Mesendoderm (in vitro differentiated cells): Measurements from ENCODE around the gene HOPX.

Source experiments
- DNase-seq: peaks from one replicate; pipeline ENCODE4 v3.0.0; 2013
- H2AK5ac ChIP-seq: 2 replicates; pipeline ENCODE4 v1.6.1; 2013; ENCODE audit warnings: low read length, inconsistent platforms
- H2BK120ac ChIP-seq: 2 replicates; pipeline ENCODE4 v1.6.1; 2013; ENCODE audit warnings: low read depth, mild to moderate bottlenecking, low read length, moderate library complexity, mixed read lengths
- H2BK15ac ChIP-seq: replicated peaks from 2 replicates; pipeline ENCODE4 v1.6.1; 2013; ENCODE audit warnings: low read depth, mild to moderate bottlenecking, moderate library complexity
- H2BK5ac ChIP-seq: 2 replicates; pipeline ENCODE4 v1.6.1; 2013; ENCODE audit warnings: low read length, inconsistent platforms
- H3K18ac ChIP-seq: 2 replicates; pipeline ENCODE4 v1.6.1; 2013; ENCODE audit warnings: mild to moderate bottlenecking, low read length, mixed read lengths
- H3K23ac ChIP-seq: one replicate; pipeline ENCODE4 v1.6.1; 2013; ENCODE audit warnings: low read length
- H3K27ac ChIP-seq: 2 replicates; pipeline ENCODE4 v1.5.1; 2013; ENCODE audit warnings: low read depth, mild to moderate bottlenecking, inconsistent platforms, low read length, moderate library complexity
- H3K27me3 ChIP-seq: 2 replicates; pipeline ENCODE4 v1.6.1; 2013; ENCODE audit warnings: low read length, control low read depth, mild to moderate bottlenecking, inconsistent platforms; ENCODE audit not compliant: insufficient read depth, poor library complexity
- H3K36me3 ChIP-seq: 2 replicates; pipeline ENCODE4 v1.6.1; 2013; ENCODE audit warnings: low read length, inconsistent platforms; ENCODE audit not compliant: control insufficient read depth, insufficient read depth
- H3K4ac ChIP-seq: one replicate; pipeline ENCODE4 v1.6.1; 2013; ENCODE audit warnings: low read depth, mild to moderate bottlenecking, low read length, moderate library complexity
- H3K4me1 ChIP-seq: 2 replicates; pipeline ENCODE4 v1.6.1; 2013; ENCODE audit warnings: low read depth, low read length, inconsistent platforms; ENCODE audit not compliant: control insufficient read depth
- H3K4me2 ChIP-seq: 2 replicates; pipeline ENCODE4 v1.6.1; 2013; ENCODE audit warnings: low read length
- H3K4me3 ChIP-seq: 2 replicates; pipeline ENCODE4 v1.5.1; 2013; ENCODE audit warnings: mild to moderate bottlenecking, low read length
- H3K56ac ChIP-seq: one replicate; pipeline ENCODE4 v1.6.1; 2013; ENCODE audit warnings: low read length
- H3K79me1 ChIP-seq: 2 replicates; pipeline ENCODE4 v1.6.1; 2013; ENCODE audit warnings: low read length, inconsistent platforms
- H3K79me2 ChIP-seq: 2 replicates; pipeline ENCODE4 v1.6.1; 2013; ENCODE audit warnings: mild to moderate bottlenecking, low read length; ENCODE audit not compliant: control insufficient read depth, insufficient read depth
- H3K9ac ChIP-seq: 2 replicates; pipeline ENCODE4 v1.6.1; 2013; ENCODE audit warnings: low read length, inconsistent platforms
- H4K5ac ChIP-seq: one replicate; pipeline ENCODE4 v1.6.1; 2013; ENCODE audit warnings: low read length
- H4K8ac ChIP-seq: one replicate; pipeline ENCODE4 v1.6.1; 2013; ENCODE audit warnings: low read depth, mild to moderate bottlenecking, control low read depth, low read length, moderate library complexity
- WGBS: extraction: QIAGEN DNeasy Blood & Tissue Kit; methylation state at CpG from one replicate; pipeline ENCODE4 v1.1.7; 2013; ENCODE audit warnings: low lambda C conversion rate, missing lambda C conversion rate; ENCODE audit not compliant: insufficient coverage; ENCODE audit errors: extremely low coverage; 5-methylcytosine and 5-hydroxymethylcytosine counted together

The HOPX gene

DNA sequence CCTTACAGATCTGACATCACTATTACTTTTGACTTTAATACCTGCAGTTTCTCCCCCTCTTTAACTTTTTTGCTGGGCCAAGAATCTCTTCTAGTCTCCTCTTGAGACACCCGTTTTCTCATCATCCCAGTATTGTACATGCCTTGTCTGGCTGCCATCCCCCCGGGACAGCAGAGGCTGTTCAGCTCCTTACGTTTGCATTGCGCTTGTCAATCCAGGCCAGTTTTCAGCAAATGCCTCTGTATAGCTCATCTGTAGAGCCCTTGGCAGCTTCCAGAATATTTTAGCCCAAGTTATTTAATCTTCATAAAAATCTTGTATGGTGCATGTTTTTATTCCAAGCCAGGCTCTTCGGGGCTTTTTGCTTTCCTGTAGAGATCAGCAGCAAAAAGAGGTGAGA, 22.3 kb upstream of the HOPX start:
- Histone ChIP-seq H3K27ac (no peak overlapping the region), H3K4me3 (no peak overlapping the region)
- no CpG with 5 or more reads among the region's 5 CpGs for WGBS

DNA sequence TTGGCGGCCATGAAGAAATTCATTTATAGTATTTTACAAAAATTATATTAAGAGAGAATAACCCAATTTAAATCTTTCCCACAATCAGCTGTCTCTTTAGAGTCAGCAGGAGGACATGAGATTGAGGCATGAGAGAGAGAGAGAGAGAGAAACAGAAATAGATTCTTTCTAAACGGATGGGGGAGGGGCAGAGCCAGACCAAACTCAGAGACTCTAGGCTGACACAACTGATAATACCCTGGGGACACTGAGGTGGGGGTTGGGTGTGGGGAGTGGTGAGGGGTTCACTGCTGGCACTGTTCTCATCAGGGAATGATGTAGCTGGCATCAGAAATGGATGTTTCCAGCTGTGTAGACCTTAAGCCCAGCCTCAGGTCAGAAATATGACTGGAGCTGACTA, 20.5 kb upstream of the HOPX start:
- no peak overlapping the region for H4K5ac ChIP-seq
- H3K56ac ChIP-seq, result no peak overlapping the region
- H3K4me1 ChIP-seq, result peaks cover 7% of the 10 kb centered on the region
- peak; percentile 39 for DNase-seq
- H3K27me3 ChIP-seq, result no peaks in the 10 kb centered on the region
- H4K8ac ChIP-seq, result no peak overlapping the region
- H3K79me1 ChIP-seq, result no peaks in the 10 kb centered on the region
- H2BK15ac ChIP-seq, result no peak overlapping the region
- no CpG with 5 or more reads among the region's 2 CpGs for WGBS
- H3K27ac ChIP-seq, result no peak overlapping the region
- H3K4me2 ChIP-seq, result no peak overlapping the region
- no peak overlapping the region for H3K9ac ChIP-seq
- no peak overlapping the region for H3K4me3 ChIP-seq
- no peak overlapping the region for H2BK120ac ChIP-seq
- H3K18ac ChIP-seq, result no peak overlapping the region
- no peak overlapping the region for H2BK5ac ChIP-seq
- no peak overlapping the region for H3K4ac ChIP-seq
- no peak overlapping the region for H2AK5ac ChIP-seq
- no peak overlapping the region for H3K23ac ChIP-seq
- no peaks in the 10 kb centered on the region for H3K79me2 ChIP-seq
- H3K36me3 ChIP-seq, result no peaks in the 10 kb centered on the region

More for the DNA sequence above, 22.3 kb upstream of the HOPX start:
- H3K9ac ChIP-seq, result no peak overlapping the region
- H2AK5ac ChIP-seq, result no peak overlapping the region
- H2BK15ac ChIP-seq, result no peak overlapping the region
- peaks cover 6% of the 10 kb centered on the region for H3K4me1 ChIP-seq
- no peak overlapping the region for H3K4me2 ChIP-seq
- no peak overlapping the region for H3K23ac ChIP-seq
- H3K36me3 ChIP-seq, result no peaks in the 10 kb centered on the region
- H3K79me2 ChIP-seq, result no peaks in the 10 kb centered on the region
- H3K79me1 ChIP-seq, result no peaks in the 10 kb centered on the region
- no peak overlapping the region for H3K56ac ChIP-seq
- H3K27me3 ChIP-seq, result no peaks in the 10 kb centered on the region
- H3K4ac ChIP-seq, result no peak overlapping the region
- H3K18ac ChIP-seq, result no peak overlapping the region
- H4K5ac ChIP-seq, result no peak overlapping the region
- no peak for DNase-seq
- H2BK5ac ChIP-seq, result no peak overlapping the region
- no peak overlapping the region for H4K8ac ChIP-seq
- no peak overlapping the region for H2BK120ac ChIP-seq

DNA sequence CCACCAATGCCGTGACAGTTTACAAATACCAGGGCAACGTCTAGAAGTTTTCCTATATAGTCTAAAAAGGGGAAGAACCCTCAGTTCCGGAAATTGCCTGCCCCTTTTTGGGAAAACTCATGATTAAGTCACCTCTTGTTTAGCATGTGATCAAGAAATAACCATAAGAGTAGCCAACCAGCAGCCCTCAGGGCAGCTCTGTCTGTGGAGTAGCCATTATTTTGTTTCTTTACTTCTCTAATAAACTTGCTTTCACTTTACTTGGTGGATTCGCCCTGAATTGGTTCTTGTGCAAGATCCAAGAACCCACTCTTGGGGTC, 20.0 kb upstream of the HOPX start:
- Histone ChIP-seq H3K4ac (no peak overlapping the region), H3K18ac (no peak overlapping the region), H3K9ac (no peak overlapping the region), H3K4me2 (no peak overlapping the region), H2BK120ac (no peak overlapping the region), H3K79me1 (no peaks in the 10 kb centered on the region), H4K8ac (no peak overlapping the region), H4K5ac (no peak overlapping the region), H2AK5ac (no peak overlapping the region), H2BK5ac (no peak overlapping the region), H3K4me1 (peaks cover 7% of the 10 kb centered on the region), H3K56ac (no peak overlapping the region), H3K36me3 (no peaks in the 10 kb centered on the region), H3K4me3 (no peak overlapping the region), H2BK15ac (no peak overlapping the region), H3K79me2 (no peaks in the 10 kb centered on the region), H3K23ac (no peak overlapping the region), H3K27me3 (no peaks in the 10 kb centered on the region), H3K27ac (no peak overlapping the region)
- WGBS, result no CpG with 5 or more reads among the region's 4 CpGs
- DNase-seq, result no peak

DNA sequence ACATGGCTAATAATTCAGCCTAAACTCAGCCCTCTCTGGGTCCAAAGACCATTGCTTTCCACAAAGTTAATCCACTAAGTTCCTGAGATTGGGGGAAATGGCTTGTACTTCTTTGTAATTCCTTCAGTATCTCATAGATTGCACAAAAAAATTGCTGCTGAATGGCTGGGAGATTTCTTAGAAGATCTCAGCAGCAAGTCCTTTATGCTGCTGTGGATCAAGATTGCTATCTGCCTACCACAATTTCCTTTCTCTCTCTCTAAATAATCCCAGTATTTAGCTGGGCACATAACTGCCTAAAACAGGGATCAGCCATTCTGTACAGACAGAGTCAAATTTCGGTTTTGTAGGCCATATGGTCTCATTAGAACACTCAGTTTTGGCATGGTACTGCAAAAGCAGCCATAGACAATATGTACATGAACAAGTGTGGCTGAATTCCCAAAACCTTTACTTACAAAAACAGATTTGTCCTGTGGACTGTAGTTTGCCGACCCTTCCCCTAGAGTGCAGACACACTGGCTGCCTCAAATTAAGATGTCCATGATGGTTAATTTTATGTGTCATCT, 18.5 kb upstream of the HOPX start:
- no peak overlapping the region for H4K8ac ChIP-seq
- no peaks in the 10 kb centered on the region for H3K27me3 ChIP-seq
- no peak overlapping the region for H3K4me2 ChIP-seq
- no peak overlapping the region for H4K5ac ChIP-seq
- no peak overlapping the region for H3K9ac ChIP-seq
- no peak overlapping the region for H3K27ac ChIP-seq
- peaks cover 7% of the 10 kb centered on the region for H3K4me1 ChIP-seq
- no peak overlapping the region for H3K18ac ChIP-seq
- H3K79me2 ChIP-seq, result no peaks in the 10 kb centered on the region
- no peak overlapping the region for H3K23ac ChIP-seq
- H2BK15ac ChIP-seq, result no peak overlapping the region
- no peak overlapping the region for H3K56ac ChIP-seq
- no peaks in the 10 kb centered on the region for H3K36me3 ChIP-seq
- H3K4ac ChIP-seq, result no peak overlapping the region
- no peak for DNase-seq
- no CpG with 5 or more reads among the region's 2 CpGs for WGBS
- no peak overlapping the region for H2AK5ac ChIP-seq
- H2BK120ac ChIP-seq, result no peak overlapping the region
- no peak overlapping the region for H3K4me3 ChIP-seq
- H3K79me1 ChIP-seq, result no peaks in the 10 kb centered on the region
- no peak overlapping the region for H2BK5ac ChIP-seq

DNA sequence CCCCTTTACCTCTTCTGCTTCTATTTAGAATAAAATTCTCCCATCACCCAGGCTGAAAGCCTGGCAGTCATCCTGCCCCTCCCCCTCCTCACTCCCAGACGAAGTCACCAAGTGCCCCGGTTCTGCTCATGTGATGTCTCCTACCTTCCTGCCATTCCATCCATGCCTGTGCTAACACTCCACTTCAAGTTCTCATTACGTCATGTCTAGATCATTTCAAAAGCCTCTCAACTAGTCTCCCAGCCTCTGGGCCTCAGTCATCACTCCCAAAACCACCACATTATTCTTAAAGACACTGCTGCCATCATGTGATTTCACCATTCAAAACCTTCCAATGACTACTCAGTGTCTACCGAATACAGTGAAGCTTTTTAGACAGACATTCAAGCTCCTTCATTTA, 17.2 kb upstream of the HOPX start:
- Histone ChIP-seq H3K9ac (no peak overlapping the region), H3K27me3 (no peaks in the 10 kb centered on the region), H3K4me1 (peaks cover 7% of the 10 kb centered on the region), H3K79me2 (no peaks in the 10 kb centered on the region), H2BK15ac (no peak overlapping the region), H3K36me3 (no peaks in the 10 kb centered on the region), H2AK5ac (no peak overlapping the region), H4K5ac (no peak overlapping the region), H3K4me2 (no peak overlapping the region), H3K23ac (no peak overlapping the region), H2BK5ac (no peak overlapping the region), H2BK120ac (no peak overlapping the region), H3K4me3 (no peak overlapping the region), H3K27ac (no peak overlapping the region), H3K18ac (no peak overlapping the region), H3K56ac (no peak overlapping the region), H4K8ac (no peak overlapping the region), H3K4ac (no peak overlapping the region), H3K79me1 (no peaks in the 10 kb centered on the region)
- WGBS, result no CpG with 5 or more reads among the region's 4 CpGs
- peak; percentile 86 for DNase-seq

DNA sequence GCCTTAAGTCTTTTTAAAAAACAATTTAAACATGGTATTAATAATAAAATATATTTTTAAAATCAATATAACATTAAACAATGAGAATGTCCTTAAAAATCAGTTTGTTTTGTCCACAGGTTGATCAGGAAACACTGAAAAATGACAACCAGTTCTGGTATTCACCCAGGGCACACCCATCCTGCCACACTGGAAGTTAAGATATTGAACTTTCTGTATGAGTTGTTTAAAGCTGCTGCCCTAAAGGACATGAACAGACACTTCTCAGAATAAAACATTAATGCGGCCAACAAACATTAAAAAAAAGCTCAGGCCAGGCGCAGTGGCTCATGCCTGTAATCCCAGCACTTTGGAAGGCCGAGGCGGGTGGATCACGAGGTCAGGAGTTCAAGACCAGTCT, 15.0 kb upstream of the HOPX start:
- Histone ChIP-seq H2BK120ac (no peak overlapping the region), H3K4me2 (no peak overlapping the region), H3K18ac (no peak overlapping the region), H3K23ac (no peak overlapping the region), H4K8ac (no peak overlapping the region), H3K56ac (no peak overlapping the region), H2BK15ac (no peak overlapping the region), H3K4me1 (peaks cover 2% of the 10 kb centered on the region), H3K79me1 (no peaks in the 10 kb centered on the region), H3K36me3 (no peaks in the 10 kb centered on the region), H2AK5ac (no peak overlapping the region), H3K27ac (no peak overlapping the region), H2BK5ac (no peak overlapping the region), H3K4me3 (no peak overlapping the region), H3K79me2 (no peaks in the 10 kb centered on the region), H3K27me3 (no peaks in the 10 kb centered on the region), H3K4ac (no peak overlapping the region), H3K9ac (no peak overlapping the region), H4K5ac (no peak overlapping the region)
- DNase-seq, result no peak
- no CpG with 5 or more reads among the region's 5 CpGs for WGBS
